CD4-positive, alpha-beta T cell treated with Interleukin-4 for 1 hour (primary cell): ENCODE measurements around the gene YIF1A.

ENCODE experiments used
- DNase-seq, 2 donors: peaks; one replicate each; pipeline ENCODE4 v3.0.0-alpha.2; 2020 to 2022

YIF1A gene

DNA sequence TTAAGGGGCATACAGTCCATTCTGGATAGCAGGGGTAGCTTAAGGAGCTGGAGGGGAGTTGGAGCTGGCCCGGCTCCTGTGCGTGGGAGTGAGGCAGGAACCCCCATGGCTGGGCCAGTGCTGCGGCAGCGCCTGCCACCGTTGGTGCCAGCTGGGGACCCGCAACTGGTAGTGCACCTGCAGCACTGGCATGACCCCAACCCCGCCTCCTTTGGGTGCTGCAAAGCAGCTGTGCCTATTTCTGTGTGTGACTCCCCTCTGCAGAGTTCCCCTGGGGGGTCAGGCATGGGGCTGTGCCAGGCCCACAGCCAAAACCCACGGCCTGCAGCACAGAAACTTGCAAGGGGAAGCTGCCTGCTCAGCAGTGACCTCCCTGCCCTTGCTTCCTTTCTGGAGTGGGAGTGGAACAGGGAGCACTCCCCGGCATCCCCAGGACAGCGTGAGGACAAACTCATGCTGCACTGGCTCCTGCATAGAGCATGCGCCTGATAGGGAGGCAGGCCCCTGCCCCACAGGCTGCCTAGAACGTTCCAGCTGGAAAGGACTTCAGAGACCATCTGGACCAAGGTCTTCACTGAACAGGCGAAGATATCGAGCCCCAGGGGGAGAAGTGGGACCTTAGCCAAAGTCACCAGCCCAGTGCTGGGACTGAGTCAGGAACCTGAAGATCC is 46.7 kb downstream of the YIF1A start:
- DNase-seq = no peak

DNA sequence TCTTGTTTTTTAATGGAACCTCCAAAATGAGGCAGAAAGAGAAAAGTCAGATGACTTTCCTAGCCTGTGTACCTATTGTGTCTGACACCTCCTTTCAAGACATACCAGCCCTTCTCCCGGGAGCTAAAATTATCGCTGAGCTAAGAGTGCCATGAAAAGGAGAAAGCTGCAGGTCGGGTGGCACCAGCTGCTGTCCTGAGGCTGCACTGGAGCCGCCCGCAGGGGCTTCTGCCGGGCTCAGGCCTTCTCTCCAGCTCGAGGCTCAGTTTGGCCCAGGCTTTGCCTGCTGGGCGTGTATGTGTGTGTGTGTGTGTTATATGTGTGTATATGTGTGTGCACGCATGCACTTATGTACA is 48.2 kb downstream of the YIF1A start:
- no peak for DNase-seq

DNA sequence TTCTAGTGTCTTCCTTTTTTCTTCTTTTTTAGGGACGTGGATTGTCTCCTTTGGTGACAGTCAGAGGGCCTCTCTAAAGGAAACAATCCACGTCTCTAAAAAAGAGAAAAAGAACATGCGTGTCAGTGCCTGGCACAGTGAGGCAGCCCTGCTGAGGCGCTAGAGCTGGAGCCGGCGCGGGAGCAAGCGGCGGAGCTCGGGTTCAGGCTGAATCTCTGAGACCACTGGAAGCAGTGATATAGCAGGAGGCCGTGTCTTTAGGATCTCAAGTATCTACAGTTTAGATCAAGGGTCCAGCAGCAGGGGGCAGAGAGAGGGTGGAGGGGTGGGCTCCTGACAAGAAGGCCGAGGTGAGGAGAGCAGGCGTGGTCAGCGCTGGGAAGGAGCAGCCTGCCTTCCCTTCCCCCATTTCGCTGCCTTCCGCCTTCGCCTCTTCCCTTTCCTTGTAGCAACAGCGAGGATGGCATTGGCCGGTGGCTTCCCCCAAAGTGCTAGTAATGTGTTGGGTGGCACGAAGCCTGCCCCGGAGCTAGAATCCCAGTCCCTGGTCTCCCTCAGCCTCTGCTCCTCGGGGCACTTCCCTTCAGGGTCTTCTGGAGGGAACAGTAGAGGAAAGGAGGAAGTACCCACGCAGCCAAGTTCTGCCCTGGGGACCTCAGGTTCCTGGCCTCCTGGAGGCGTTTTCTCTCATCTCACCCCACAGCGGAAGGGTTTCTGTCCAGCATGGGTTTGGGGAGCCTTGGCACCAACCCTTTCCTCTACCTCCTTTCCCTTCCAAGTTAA is 48.8 kb downstream of the YIF1A start:
- DNase-seq = no peak

DNA sequence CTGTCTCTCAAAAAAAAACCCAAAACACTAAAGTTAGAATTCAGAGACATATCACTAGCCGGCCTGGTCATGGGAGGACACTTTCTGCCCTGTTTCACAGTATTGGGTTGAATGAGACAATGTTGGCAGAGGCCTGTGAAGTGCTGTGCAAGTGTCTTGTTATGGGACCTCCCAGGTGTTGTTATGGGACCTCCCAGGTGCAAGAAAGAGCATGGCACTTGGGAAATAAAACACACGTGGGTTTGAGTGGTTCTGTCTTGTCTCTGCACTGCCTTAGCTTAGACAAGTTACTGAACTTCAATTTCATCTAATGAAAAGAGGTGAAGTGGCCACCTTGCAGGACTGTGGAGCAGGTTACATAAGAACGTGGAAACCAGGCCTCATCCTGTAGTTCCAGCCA is 49.4 kb downstream of the YIF1A start:
- no peak for DNase-seq

DNA sequence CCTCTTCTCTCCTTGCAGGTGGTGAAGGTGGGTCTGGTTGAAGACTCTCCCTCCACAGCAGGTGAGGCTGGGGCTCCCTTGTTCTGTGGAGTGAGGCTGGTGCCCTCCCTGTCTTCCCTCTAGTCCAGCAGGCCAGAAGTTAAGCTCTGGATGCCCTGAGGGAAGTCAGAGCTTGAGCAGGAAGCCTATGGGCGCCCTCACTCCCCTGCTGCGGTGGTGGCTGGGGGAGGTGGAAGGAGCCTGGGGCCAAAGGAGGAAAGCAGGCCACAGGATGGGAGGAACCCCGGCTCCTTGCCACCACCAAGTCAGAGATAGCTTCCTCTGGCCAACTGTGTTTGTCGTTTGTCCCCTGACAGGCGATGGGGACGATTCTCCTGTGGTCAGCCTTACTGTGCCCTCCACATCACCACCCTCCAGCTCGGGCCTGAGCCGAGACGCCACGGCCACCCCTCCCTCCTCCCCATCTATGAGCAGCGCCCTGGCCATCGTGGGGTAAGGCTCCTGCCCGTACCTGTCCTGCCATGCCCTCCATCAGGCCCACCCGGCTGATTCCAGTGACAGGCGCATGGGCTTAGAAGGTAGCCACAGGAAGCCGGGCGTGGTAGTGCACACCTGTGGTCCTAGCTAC is 50.0 kb downstream of the YIF1A start:
- no peak for DNase-seq

DNA sequence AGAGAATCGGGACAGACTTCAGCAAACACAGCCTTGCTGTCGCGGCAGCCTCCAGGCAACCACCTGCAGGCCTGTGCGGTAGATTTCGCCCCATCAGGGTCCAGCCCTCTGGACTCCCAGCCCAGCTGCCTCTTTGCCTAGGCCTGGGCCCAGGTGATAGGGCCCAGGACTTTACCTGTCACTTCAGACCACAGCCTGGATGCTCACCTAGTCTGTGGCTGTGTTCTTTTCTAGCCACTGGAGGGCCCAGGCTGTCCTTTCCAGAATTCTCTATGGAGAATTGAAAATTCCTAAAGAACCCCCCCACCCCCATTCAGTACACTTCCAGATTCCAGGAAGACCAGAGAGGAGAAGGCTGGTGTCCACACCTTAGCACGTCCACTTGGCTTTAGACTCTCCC is 51.1 kb downstream of the YIF1A start:
- DNase-seq = no peak

DNA sequence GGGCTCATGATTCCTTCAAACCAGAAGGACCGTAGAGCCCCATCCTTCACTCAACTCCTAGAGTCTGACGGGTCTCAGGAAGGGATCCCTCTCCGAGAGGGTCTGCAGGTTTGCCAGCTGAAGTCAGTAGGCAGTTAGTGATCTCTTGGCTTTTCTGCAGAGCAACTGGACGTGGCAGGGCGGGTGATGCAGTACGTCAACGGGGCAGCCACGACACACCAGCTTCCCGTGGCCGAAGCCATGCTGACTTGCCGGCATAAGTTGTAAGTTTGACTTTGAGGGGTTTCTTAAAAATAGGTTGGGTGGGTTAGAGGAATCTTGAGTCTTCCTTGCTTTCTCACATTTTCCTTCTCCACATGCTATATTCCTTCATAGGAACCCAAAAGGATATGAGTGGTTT is 53.8 kb downstream of the YIF1A start:
- no peak for DNase-seq
